Esophagus squamous epithelium (tissue), 5 donors: Measurements from ENCODE around the gene COL18A1. TPM values are rescaled to one million over a fixed set of nuclear protein-coding genes. Genes with fewer than 3 reads are reported as not detected.

Experiments
- DNase-seq: peaks from one replicate; lab custom pipeline; 2025; lab: John Stamatoyannopoulos, UW
- H3K27ac ChIP-seq, 4 donors: fragments of 200-600 bp; sonication (generic); one replicate each; pipeline ENCODE4 v1.5.1; 2016 to 2019; ENCODE audit warnings: mild to moderate bottlenecking in 1 of 4
- H3K27me3 ChIP-seq, 4 donors: fragments of 200-600 bp; sonication (generic); 1 replicate in 3 of 4; 2 replicates in 1 of 4; pipeline versions ENCODE4 v1.5.1 to v1.6.0; 2017 to 2021; ENCODE audit warnings: antibody characterized with exemption in 1 of 4
- H3K36me3 ChIP-seq, 3 donors: fragments of 200-600 bp; sonication (generic); one replicate each; pipeline ENCODE4 v1.5.1; 2016 to 2019
- H3K4me1 ChIP-seq, 3 donors: fragments of 200-600 bp; sonication (generic); one replicate each; pipeline ENCODE4 v1.5.1; 2017 to 2019
- H3K4me3 ChIP-seq, 4 donors: fragments of 200-600 bp; sonication (generic); 1 replicate in 3 of 4; 2 replicates in 1 of 4; pipeline ENCODE4 v1.5.1; 2016 to 2019; ENCODE audit warnings: mild to moderate bottlenecking in 2 of 4, moderate library complexity in 1 of 4
- H3K9me3 ChIP-seq, 3 donors: fragments of 200-600 bp; sonication (generic); one replicate each; pipeline ENCODE4 v1.5.1; 2016 to 2019
- POLR2A ChIP-seq, 4 donors: fragments of 450-650 bp; IDR thresholded peaks; one replicate each; pipeline ENCODE4 v1.6.1; 2017; ENCODE audit warnings: antibody characterized with exemption in 4 of 4, mild to moderate bottlenecking in 4 of 4, moderate library complexity in 3 of 4
- WGBS, 2 donors: methylation state at CpG; one replicate each; pipeline ENCODE4 v1.1.5; 2018; 5-methylcytosine and 5-hydroxymethylcytosine counted together
- intact Hi-C: fragments of 100-400 bp; cut with DNase I; formaldehyde crosslinking; loops from one replicate; pipeline ENCODE4 v1.15.0; 2022
- total RNA-seq, 4 donors: library from RNA; depleted of rRNA; stranded (reverse); fragments of >200 nt; gene quantifications; one replicate each; pipeline ENCODE4 v1.1.0, GENCODE V29; 2016
- TF ChIP-seq, protein P1 (sequence below), 6 experiments: fragments of 450-650 bp in 4 of 6; fragments of 200-600 bp in 2 of 6; sonication (generic) in 2 of 6; IDR thresholded peaks; one replicate each; pipeline ENCODE4 v1.5.1; 2016 to 2019; ENCODE audit warnings: antibody characterized with exemption in 6 of 6, mild to moderate bottlenecking in 4 of 6, moderate library complexity in 4 of 6
- donor health status: DM: yes; HTN: yes; CAD: no.

The COL18A1 gene
- total RNA-seq, 4 donors from 2014 or later: 38.9 to 69.0 (median 52.5) TPM

DNA sequence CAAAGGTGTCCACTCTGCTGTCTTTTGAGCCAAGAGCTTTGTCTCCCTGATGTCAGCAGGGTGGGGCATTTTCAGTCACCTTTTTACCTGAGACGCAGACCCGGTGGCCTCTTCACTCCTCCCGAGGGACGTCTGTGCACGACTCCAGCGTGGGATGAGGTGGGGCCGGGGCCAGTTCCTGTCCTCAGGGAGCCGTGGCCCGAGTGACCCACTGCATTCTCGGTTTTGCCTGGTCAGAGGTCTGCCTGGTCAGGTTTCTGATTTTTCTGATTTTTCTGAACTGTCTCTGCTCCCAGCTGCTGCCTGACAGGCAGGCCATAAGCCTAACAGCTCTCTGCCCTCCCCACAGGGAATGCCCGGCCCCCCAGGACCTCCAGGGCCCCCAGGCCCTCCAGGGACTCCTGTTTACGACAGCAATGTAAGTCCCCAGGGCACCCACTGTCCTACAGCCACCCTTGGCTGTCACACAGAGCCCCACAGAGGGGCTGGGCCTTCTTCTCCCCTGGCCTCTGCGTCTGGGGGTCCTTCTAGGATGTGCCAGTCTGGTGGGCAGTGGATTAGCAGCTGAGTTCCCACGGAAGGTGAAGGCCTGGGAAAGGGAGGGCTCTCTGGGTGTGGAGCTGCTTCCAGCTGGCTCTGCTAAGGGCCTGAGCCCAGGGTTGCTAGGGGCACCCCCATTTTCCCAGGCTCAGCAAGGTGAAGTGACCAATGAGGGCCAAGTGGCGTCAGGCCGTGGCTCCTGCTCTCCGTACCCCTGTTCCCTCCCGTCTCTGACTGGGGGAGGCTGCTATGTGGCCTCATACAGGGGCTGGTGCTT, 91.4 kb downstream of the COL18A1 start:
- Histone ChIP-seq H3K4me1 (peaks cover 0 to 4% (median 0%) of the 10 kb centered on the region in 3 donors), H3K27me3 (no peaks in the 10 kb centered on the region), H3K4me3 (no peak overlapping the region), H3K9me3 (no peaks in the 10 kb centered on the region), H3K27ac (no peak overlapping the region), H3K36me3 (peaks cover 0 to 82% (median 13%) of the 10 kb centered on the region in 3 donors)
- TF ChIP-seq POLR2A (IDR thresholded peaks at IDR 0.05): no peak
- TF ChIP-seq, protein P1, sequence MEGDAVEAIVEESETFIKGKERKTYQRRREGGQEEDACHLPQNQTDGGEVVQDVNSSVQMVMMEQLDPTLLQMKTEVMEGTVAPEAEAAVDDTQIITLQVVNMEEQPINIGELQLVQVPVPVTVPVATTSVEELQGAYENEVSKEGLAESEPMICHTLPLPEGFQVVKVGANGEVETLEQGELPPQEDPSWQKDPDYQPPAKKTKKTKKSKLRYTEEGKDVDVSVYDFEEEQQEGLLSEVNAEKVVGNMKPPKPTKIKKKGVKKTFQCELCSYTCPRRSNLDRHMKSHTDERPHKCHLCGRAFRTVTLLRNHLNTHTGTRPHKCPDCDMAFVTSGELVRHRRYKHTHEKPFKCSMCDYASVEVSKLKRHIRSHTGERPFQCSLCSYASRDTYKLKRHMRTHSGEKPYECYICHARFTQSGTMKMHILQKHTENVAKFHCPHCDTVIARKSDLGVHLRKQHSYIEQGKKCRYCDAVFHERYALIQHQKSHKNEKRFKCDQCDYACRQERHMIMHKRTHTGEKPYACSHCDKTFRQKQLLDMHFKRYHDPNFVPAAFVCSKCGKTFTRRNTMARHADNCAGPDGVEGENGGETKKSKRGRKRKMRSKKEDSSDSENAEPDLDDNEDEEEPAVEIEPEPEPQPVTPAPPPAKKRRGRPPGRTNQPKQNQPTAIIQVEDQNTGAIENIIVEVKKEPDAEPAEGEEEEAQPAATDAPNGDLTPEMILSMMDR (IDR thresholded peaks at IDR 0.05): no peak
- 83 to 86% methylated on average over 8 to 13 of the region's 18 CpGs for WGBS, 2 donors
- intact Hi-C loops: no loop called here
- DNase-seq: no peak

- Histone ChIP-seq H3K36me3 (peaks cover 0 to 75% (median 13%) of the 10 kb centered on the region in 3 donors), H3K27ac (no peak overlapping the region), H3K4me1 (no peaks in the 10 kb centered on the region), H3K27me3 (no peaks in the 10 kb centered on the region), H3K9me3 (no peaks in the 10 kb centered on the region), H3K4me3 (no peak overlapping the region)
- intact Hi-C loops: no loop called here
- no peak for DNase-seq
- TF ChIP-seq POLR2A (IDR thresholded peaks at IDR 0.05): no peak
- TF ChIP-seq, protein P1 (IDR thresholded peaks at IDR 0.05): no peak
- WGBS, 2 donors: 87 to 100% methylated on average over 1 to 14 of the region's 22 CpGs
Measured at GRCh38 chr21:45496968-45497845, 92.2 kb downstream of the COL18A1 start.

DNA sequence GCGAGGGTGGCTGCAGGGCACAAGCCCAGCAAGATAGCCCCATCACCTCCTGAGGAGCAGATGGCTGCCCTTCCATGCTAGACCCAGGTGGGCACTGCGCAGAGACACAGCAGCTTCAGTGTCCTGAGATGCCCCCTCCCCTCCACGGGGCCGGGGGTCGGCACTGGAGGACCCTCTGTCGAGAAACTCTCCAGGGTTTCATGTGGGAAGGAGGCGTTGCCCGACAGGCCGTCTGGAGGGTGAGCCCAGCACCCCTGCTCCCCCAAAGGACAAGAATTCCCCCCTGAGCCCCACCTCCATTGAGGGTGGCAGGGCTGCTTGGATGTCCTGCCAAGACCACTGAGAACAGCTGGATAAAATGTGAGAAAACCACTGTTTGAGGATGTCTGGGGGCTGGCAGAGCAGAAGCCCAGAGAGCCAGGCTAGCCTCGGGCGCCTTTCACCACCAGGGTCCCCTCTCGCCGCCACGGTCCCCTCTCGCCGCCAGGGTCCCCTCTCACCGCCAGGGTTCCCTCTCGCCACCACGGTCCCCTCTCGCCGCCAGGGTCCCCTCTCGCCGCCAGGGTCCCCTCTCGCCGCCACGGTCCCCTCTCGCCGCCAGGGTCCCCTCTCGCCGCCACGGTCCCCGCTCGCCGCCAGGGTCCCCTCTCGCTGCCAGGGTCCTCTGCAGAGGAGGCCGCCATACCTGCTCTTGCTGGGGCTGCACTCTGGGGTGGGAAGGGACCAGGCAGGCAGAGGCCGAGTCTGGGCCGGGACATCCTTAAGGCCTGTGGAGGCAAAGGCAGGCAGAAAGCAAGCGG, 93.1 kb downstream of the COL18A1 start:
- H3K4me1 ChIP-seq: no peaks in the 10 kb centered on the region
- peaks cover 0 to 66% (median 13%) of the 10 kb centered on the region in 3 donors for H3K36me3 ChIP-seq
- WGBS, 2 donors: 95 to 96% methylated on average over 15 to 21 of the region's 39 CpGs
- intact Hi-C loops: no loop called here
- no peak overlapping the region for H3K4me3 ChIP-seq
- DNase-seq: no peak
- H3K27ac ChIP-seq: no peak overlapping the region
- H3K9me3 ChIP-seq: no peaks in the 10 kb centered on the region
- H3K27me3 ChIP-seq: no peaks in the 10 kb centered on the region
- TF ChIP-seq POLR2A (IDR thresholded peaks at IDR 0.05): no peak
- TF ChIP-seq, protein P1 (IDR thresholded peaks at IDR 0.05): no peak

GRCh38 chr21:45498646-45499000, 93.7 kb downstream of the COL18A1 start:
- DNase-seq: no peak
- H3K27me3 ChIP-seq: no peaks in the 10 kb centered on the region
- no peak overlapping the region for H3K4me3 ChIP-seq
- H3K9me3 ChIP-seq: no peaks in the 10 kb centered on the region
- no peak overlapping the region for H3K27ac ChIP-seq
- intact Hi-C loops: no loop called here
- no peaks in the 10 kb centered on the region for H3K4me1 ChIP-seq
- 90 to 93% methylated on average over 6 to 9 of the region's 9 CpGs for WGBS, 2 donors
- TF ChIP-seq POLR2A (IDR thresholded peaks at IDR 0.05): no peak
- TF ChIP-seq, protein P1 (IDR thresholded peaks at IDR 0.05): no peak
- H3K36me3 ChIP-seq: peaks cover 0 to 61% (median 13%) of the 10 kb centered on the region in 3 donors
